B cell (primary cell): ENCODE results near the gene M1AP. TPM values are rescaled to one million over a fixed set of nuclear protein-coding genes. Genes with fewer than 3 reads are reported as not detected.

Experiments used
- ATAC-seq: fragments of 200-7000 bp; cut with Tn5 transposase; one replicate; pipeline ENCODE4 v1.10.0; 2021; ENCODE audit warnings: low read depth, mild to moderate bottlenecking, moderate number of reproducible peaks, moderate library complexity
- CTCF ChIA-PET: fragments of 350-600 bp; sonication (Branson Sonifier 250); formaldehyde crosslinking; loops from one replicate; lab custom pipeline; 2021; ENCODE audit warnings: antibody characterized with exemption, inconsistent platforms; lab: Charles Lee
- POLR2A ChIA-PET: fragments of 350-600 bp; sonication (Branson Sonifier 250); formaldehyde crosslinking; loops from one replicate; lab custom pipeline; 2021; ENCODE audit warnings: antibody characterized with exemption; lab: Charles Lee
- DNase-seq: peaks from one replicate; pipeline ENCODE4 v3.0.0; 2013
- H2AFZ ChIP-seq: 2 replicates; pipeline ENCODE4 v1.6.1; 2012; ENCODE audit warnings: mild to moderate bottlenecking, low read depth, low read length; ENCODE audit not compliant: insufficient read depth, poor library complexity, severe bottlenecking
- H3K27ac ChIP-seq, 2 donors: 1 replicate in 1 of 2; 2 replicates in 1 of 2; pipeline ENCODE4 v1.5.1; 2012 to 2013; ENCODE audit warnings: low read length in 2 of 2, mild to moderate bottlenecking in 2 of 2, moderate library complexity in 1 of 2
- H3K27me3 ChIP-seq, 4 experiments: fragments of 200-600 bp in 1 of 4; sonication (generic) in 1 of 4; replicated peaks in 1 of 4; 1 replicate in 2 of 4; 2 replicates in 2 of 4; pipeline versions ENCODE4 v1.6.1 to v1.7.0; 2013 to 2016; ENCODE audit warnings: low read length in 3 of 4, mild to moderate bottlenecking in 2 of 4, mixed read lengths in 1 of 4, moderate library complexity in 1 of 4; ENCODE audit not compliant: insufficient read depth in 4 of 4, control insufficient read depth in 3 of 4; ENCODE audit errors: control extremely low read depth in 1 of 4
- H3K36me3 ChIP-seq, 2 experiments: replicated peaks in 1 of 2; 1 replicate in 1 of 2; 2 replicates in 1 of 2; pipeline versions ENCODE4 v1.6.1 to v1.7.1; 2013; ENCODE audit warnings: low read length in 1 of 2; ENCODE audit not compliant: insufficient read depth in 2 of 2, control insufficient read depth in 1 of 2; ENCODE audit errors: control extremely low read depth in 1 of 2, extremely low read depth in 1 of 2
- H3K4me1 ChIP-seq, 2 donors: fragments of 200-600 bp in 1 of 2; sonication (generic) in 1 of 2; 1 replicate in 1 of 2; 2 replicates in 1 of 2; pipeline versions ENCODE4 v1.5.1 to v1.6.1; 2013 to 2017; ENCODE audit warnings: low read length in 2 of 2; ENCODE audit not compliant: control insufficient read depth in 2 of 2, insufficient read depth in 2 of 2
- H3K4me2 ChIP-seq: replicated peaks from 2 replicates; pipeline ENCODE3; 2012; ENCODE audit warnings: mild to moderate bottlenecking, low read depth, low read length; ENCODE audit not compliant: poor library complexity, severe bottlenecking
- H3K4me3 ChIP-seq, 5 experiments: fragments of 200-600 bp in 1 of 5; sonication (generic) in 1 of 5; 1 replicate in 3 of 5; 2 replicates in 2 of 5; pipeline versions ENCODE4 v1.5.1 to v1.7.0; 2011 to 2016; ENCODE audit warnings: low read length in 4 of 5, mild to moderate bottlenecking in 4 of 5, low read depth in 2 of 5, control low read depth in 1 of 5, moderate library complexity in 1 of 5; ENCODE audit not compliant: insufficient read depth in 1 of 5; ENCODE audit errors: control extremely low read depth in 1 of 5, extremely low read depth in 1 of 5
- H3K79me2 ChIP-seq: fragments of 200-600 bp; sonication (generic); one replicate; pipeline ENCODE4 v1.6.0; 2016; ENCODE audit warnings: low read length; ENCODE audit not compliant: control insufficient read depth, insufficient read depth
- H3K9ac ChIP-seq: fragments of 200-600 bp; sonication (generic); 2 replicates; pipeline ENCODE4 v1.6.1; 2017; ENCODE audit warnings: mild to moderate bottlenecking, low read length, moderate library complexity
- H3K9me3 ChIP-seq, 3 donors: one replicate each; pipeline versions ENCODE4 v1.6.1 to v1.7.1; 2013; ENCODE audit warnings: low read length in 2 of 3; ENCODE audit not compliant: control insufficient read depth in 2 of 3, insufficient read depth in 1 of 3; ENCODE audit errors: control extremely low read depth in 1 of 3
- H4K20me1 ChIP-seq: 2 replicates; pipeline ENCODE4 v1.6.0; 2012; ENCODE audit warnings: mild to moderate bottlenecking, low read length; ENCODE audit not compliant: insufficient read depth, control insufficient read depth, poor library complexity, severe bottlenecking
- H3K27ac Mint-ChIP-seq: one replicate; pipeline ENCODE4 v1.8.0; 2021; ENCODE audit warnings: mixed read lengths
- H3K27me3 Mint-ChIP-seq: one replicate; pipeline ENCODE4 v1.8.0; 2021; ENCODE audit warnings: mixed read lengths
- H3K4me1 Mint-ChIP-seq: one replicate; pipeline ENCODE4 v1.8.0; 2021; ENCODE audit warnings: mixed read lengths
- H3K4me3 Mint-ChIP-seq: one replicate; pipeline ENCODE4 v1.8.0; 2021; ENCODE audit warnings: mixed read lengths
- H3K9me3 Mint-ChIP-seq: one replicate; pipeline ENCODE4 v1.8.0; 2022; ENCODE audit warnings: mixed read lengths; ENCODE audit not compliant: insufficient read depth
- CTCF ChIP-seq: fragments of 200-600 bp; IDR thresholded peaks from one replicate; pipeline ENCODE4 v1.8.0; 2022; ENCODE audit warnings: antibody characterized with exemption, mild to moderate bottlenecking
- EZH2 ChIP-seq: IDR thresholded peaks from 2 replicates; pipeline ENCODE4 v1.6.1; 2012; ENCODE audit warnings: borderline replicate concordance, low read depth, mild to moderate bottlenecking, moderate library complexity, low read length; ENCODE audit not compliant: insufficient read depth, poor library complexity, severe bottlenecking
- WGBS: methylation state at CpG from one replicate; pipeline ENCODE4 v1.1.5; 2013; ENCODE audit warnings: missing lambda C conversion rate; ENCODE audit not compliant: insufficient coverage; 5-methylcytosine and 5-hydroxymethylcytosine counted together
- intact Hi-C: fragments of 100-400 bp; cut with micrococcal nuclease; formaldehyde crosslinking; loops from one replicate; pipeline ENCODE4 v1.10.0; 2022
- polyA plus RNA-seq: library from polyadenylated mRNA; depleted of rRNA; stranded (reverse); fragments of >200 nt; gene quantifications from 2 replicates; pipeline ENCODE4 v1.2.3, GENCODE V29; 2012
- total RNA-seq, 2 donors: library from RNA; stranded (reverse); fragments of 120-200 nt in 1 of 2; gene quantifications; 1 replicate in 1 of 2; 2 replicates in 1 of 2; pipeline versions ENCODE4 v1.2.3 to v1.2.4, GENCODE V29; 2013 to 2022

The M1AP gene
- total and polyA plus RNA-seq, 2 donors (not counting 1 experiment from before 2014, with no cell fraction given): 0.15 TPM; not detected in 1

GRCh38 chr2:74578408-74578807 lies 69.7 kb downstream of the M1AP start:
- no peaks in the 10 kb centered on the region for H4K20me1 ChIP-seq
- peaks cover 28 to 33% of the 10 kb centered on the region in 2 donors for H3K4me1 ChIP-seq
- 82% methylated on average over 3 of the region's 3 CpGs for WGBS
- no peak overlapping the region for H3K27ac ChIP-seq
- no peak overlapping the region for H3K4me2 ChIP-seq
- no peaks in the 10 kb centered on the region for H3K9me3 ChIP-seq
- H3K4me3 ChIP-seq: no peak overlapping the region
- Mint-ChIP-seq H3K27me3 (no peaks in the 10 kb centered on the region), H3K9me3 (no peaks in the 10 kb centered on the region), H3K27ac (no peak overlapping the region), H3K4me3 (no peak overlapping the region), H3K4me1 (peaks cover 35% of the 10 kb centered on the region)
- ChIA-PET CTCF (interaction anchor here (10.3 kb wide), 1 partner anchor 8 kb away, joined by 103 read pairs; no protein-coding TSS in a partner anchor), POLR2A (interaction anchor here (1.3 kb wide), 1 partner anchor 12 kb away, joined by 3 read pairs; no protein-coding TSS in a partner anchor)
- ATAC-seq (no peak), DNase-seq (no peak)
- no peak for TF ChIP-seq CTCF
- intact Hi-C loops: no loop called here
- H3K36me3 ChIP-seq: no peaks in the 10 kb centered on the region
- peaks cover 0 to 2% (median 0%) of the 10 kb centered on the region in 4 experiments for H3K27me3 ChIP-seq
- H3K79me2 ChIP-seq: no peaks in the 10 kb centered on the region
- H3K9ac ChIP-seq: no peak overlapping the region
- H2AFZ ChIP-seq: no peak overlapping the region

GRCh38 chr2:74577448-74577847 lies 70.7 kb downstream of the M1AP start:
- peaks cover 0 to 2% (median 0%) of the 10 kb centered on the region in 4 experiments for H3K27me3 ChIP-seq
- ATAC-seq (no peak), DNase-seq (no peak)
- 20% methylated on average over 1 of the region's 2 CpGs for WGBS
- Mint-ChIP-seq H3K4me3 (no peak overlapping the region), H3K9me3 (no peaks in the 10 kb centered on the region), H3K4me1 (peaks cover 39% of the 10 kb centered on the region), H3K27me3 (no peaks in the 10 kb centered on the region), H3K27ac (no peak overlapping the region)
- no peak overlapping the region for H2AFZ ChIP-seq
- ChIA-PET CTCF (interaction anchor here (10.3 kb wide), 1 partner anchor 9 kb away, joined by 103 read pairs; no protein-coding TSS in a partner anchor), POLR2A (interaction anchor here (1.3 kb wide), 1 partner anchor 11 kb away, joined by 3 read pairs; no protein-coding TSS in a partner anchor)
- TF ChIP-seq CTCF: no peak
- TF ChIP-seq EZH2: no peak
- H3K9ac ChIP-seq: no peak overlapping the region
- H3K79me2 ChIP-seq: no peaks in the 10 kb centered on the region
- intact Hi-C loops: no loop called here
- H3K4me2 ChIP-seq: no peak overlapping the region
- H4K20me1 ChIP-seq: no peaks in the 10 kb centered on the region
- H3K4me3 ChIP-seq: no peak overlapping the region
- H3K9me3 ChIP-seq: no peaks in the 10 kb centered on the region
- H3K36me3 ChIP-seq: no peaks in the 10 kb centered on the region
- no peak overlapping the region for H3K27ac ChIP-seq
- peaks cover 33 to 42% of the 10 kb centered on the region in 2 donors for H3K4me1 ChIP-seq
